Fibroblast of gingiva (primary cell): ENCODE results near the gene EXOC3L2.
A peak's percentile ranks its signal among the peaks of the same experiment; 100 is the strongest.

Experiments
- DNase-seq: peaks from one replicate; pipeline ENCODE4 v3.0.0-alpha.2; 2011; ENCODE audit warnings: low read depth

Gene EXOC3L2

DNA sequence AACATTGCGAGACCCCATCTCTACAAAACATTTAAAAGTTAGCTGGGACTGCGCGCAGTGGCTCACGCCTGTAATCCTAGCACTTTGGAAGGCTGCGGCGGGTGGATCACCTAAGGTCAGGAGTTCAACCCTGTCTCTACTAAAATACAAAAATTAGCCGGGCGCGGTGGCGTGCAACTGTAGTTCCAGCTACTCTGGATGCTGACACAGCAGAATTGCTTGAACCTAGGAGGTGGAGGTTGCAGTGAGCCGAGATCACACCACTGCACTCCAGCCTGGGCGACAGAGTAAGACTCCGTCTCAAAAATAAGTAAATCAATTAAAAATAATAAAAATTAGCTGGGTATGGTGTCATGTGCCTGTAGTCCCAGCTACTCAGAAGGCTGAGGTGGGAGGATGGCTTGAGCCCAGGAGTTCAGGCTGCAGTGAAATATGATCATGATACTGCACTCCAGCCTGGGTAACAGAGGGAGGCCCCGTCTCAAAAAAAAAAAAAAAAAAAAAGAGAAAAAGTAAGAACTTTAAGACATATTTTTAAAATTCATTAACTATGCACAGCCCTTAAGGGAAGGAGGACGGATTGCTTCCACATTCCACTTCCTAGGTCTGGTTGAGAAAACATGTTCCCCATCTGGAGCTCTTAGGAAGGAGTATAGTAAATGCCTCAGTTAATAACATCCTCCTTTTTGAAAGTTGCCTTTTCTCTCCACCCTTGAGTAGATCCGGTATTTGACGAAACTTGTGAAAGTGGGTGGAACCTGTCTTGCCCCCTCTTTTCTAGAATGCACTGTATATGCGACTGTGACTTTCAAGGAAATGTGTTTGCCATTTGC lies 26.1 kb downstream of the EXOC3L2 start:
- DNase-seq: no peak

DNA sequence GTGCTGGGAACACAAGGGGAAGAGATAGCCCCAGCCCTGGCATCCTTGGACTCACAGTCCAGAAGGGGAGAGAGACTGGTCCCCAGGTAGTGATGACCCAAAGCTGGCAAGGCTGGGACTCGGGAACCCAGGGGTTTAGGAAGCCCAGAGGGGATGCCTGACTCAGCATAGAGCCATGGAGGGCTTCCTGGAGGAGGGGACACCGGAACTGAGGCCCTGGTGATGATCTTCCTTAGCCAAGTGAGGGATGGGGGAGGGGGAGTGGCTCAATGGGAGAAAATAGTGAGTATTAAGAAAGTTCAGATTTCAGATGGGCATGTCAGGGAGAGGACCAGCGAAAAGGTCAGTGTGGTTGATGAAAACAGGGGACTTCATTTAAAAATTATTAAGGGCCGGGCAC lies 26.8 kb downstream of the EXOC3L2 start:
- DNase-seq: no peak

DNA sequence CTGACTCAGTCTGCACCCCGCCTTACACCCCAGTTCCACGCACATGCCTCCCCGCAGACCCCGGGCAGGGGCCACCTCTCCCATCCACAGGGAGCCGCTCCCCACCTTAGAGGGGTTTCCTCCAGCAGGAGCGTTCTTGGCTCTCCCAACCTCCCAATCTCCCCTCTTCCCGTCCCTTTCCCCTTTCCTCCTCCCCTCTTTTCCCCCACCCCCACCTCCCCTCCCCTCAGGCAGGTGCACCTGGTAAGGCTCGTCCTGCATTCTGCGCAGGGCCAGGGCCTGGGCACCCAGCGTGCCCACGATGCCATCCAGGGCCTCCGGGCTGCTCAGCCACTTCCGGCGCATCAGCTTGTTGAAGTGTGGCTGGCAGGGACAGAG lies 27.3 kb downstream of the EXOC3L2 start:
- DNase-seq: no peak

DNA sequence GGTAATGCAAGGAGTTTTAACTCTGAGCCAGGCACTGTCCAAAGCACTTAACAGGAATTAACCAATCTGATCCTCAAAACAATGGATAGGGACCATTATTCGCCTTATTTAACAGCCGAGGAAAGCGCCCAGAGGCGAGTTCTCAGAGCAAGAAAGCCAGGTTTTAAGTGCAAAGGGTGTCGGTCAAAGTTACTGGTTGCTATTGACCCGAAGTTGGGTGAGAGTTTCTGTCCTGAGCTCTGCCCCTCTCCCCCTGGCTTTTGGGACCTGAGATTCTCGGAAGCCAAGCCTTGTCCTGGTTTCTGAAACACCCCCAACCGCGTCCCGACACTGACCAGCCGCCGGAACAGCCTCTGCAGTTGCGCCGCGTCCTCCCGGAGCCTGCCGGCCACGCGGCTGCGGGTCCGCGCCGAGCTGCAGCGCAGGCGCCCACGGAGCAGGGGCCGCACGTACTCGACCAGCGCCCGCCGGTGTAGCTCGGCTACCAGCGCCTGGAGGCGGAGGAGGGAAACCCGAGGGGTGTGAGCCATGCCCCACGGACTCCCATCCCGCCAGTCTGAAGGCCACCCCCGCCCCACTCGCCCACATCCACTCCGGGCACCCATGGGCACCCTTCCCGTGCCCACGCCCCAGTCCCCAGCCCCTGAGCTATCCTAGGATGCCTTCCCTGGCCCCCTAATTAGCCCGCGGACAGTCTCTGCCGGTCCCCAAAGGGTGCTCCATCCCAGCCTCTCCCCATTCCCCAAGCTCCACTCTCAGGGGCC lies 27.8 kb downstream of the EXOC3L2 start:
- DNase-seq: no peak

DNA sequence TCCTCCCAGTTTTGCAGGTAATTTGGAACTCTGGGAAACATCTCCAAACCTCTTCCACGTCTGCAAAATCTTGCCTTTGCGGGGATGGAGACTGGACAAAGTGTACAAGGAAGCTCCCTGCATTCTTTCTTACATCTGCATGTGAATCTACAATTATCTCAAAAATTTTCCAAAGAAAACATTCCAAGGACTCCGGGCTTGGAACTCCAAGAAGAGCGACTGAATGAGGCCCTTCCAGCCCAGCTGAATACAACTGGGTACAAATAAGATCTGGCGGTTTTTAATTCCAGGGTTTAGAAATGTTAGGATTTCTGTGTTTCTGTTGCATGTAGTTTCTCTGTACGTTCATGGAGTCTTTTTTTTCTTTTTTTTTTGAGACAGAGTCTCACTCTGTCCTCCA lies 28.5 kb downstream of the EXOC3L2 start:
- DNase-seq: no peak

GRCh38 chr19:45215391-45216191 lies 29.6 kb downstream of the EXOC3L2 start:
- no peak for DNase-seq

- no peak for DNase-seq
These were observed 32.2 kb downstream of the EXOC3L2 start for GRCh38 chr19:45213031-45213430.

DNA sequence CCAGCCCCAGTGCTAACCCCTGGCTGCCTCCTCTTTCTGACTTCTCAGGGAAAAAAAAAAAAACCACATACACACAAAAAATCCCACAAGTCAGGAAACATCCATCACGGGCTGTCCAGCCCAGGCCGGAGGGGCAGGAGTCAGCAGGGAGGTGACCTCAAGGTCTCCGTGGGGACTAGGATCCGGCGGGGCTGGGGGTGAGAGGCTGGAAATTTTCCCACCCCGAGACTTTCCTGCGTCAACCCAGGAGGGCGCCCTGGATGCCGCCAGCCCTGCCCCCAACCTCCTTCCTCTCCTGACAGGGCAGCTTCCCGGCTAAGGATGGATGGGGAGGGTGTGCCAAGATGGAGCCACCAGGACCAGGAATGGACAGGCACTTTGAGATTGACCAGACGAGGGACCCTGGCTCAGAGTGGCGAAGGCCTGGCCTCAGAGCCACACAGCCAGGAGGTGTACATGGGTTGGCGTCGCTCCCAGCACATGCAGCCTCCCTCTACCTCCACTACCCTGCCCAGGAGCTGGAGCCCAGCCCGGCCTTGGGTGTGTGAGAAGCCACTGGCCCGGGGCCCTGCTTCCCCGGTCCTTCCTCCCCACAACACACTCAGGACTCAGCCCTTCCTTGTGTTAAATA lies 33.3 kb downstream of the EXOC3L2 start:
- no peak for DNase-seq

DNA sequence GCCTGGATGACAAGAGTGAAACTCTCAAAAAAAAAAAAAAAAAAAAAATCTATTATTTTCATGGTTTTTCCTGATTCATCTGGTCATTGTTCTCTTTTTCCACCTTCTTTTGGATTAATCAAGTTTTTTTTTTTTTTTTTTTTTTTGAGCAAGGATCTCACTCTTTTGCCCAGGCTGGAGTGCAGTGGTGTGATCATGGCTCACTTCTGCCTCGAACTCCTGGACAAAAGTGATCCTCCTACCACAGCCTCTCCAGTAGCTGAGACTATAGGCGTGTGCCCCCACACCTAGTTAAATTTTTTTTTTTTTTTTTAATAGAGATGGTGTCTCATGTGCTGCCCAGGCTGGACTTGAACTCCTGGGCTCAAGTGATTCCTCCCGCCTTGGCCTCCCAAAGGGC lies 38.9 kb downstream of the EXOC3L2 start:
- no peak for DNase-seq

DNA sequence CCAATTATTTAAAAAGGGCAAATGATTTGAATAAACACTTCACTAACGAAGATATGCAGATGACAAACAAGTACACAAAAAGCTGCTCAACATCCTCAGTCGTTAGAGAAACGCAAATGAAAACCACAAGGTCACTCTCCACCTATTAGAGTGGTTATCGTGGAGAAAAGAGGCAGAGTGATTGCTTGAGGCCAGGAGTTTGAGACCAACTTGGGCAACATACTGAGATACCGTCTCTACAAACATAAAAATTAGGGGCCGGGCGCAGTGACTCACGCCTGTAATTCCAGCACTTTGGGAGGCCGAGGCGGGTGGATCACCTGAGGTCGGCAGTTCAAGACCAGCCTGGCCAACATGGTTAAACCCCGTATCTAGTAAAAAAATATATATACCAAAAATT lies 39.4 kb downstream of the EXOC3L2 start:
- DNase-seq: no peak

GRCh38 chr19:45202637-45203036 lies 42.6 kb downstream of the EXOC3L2 start:
- DNase-seq: no peak

DNA sequence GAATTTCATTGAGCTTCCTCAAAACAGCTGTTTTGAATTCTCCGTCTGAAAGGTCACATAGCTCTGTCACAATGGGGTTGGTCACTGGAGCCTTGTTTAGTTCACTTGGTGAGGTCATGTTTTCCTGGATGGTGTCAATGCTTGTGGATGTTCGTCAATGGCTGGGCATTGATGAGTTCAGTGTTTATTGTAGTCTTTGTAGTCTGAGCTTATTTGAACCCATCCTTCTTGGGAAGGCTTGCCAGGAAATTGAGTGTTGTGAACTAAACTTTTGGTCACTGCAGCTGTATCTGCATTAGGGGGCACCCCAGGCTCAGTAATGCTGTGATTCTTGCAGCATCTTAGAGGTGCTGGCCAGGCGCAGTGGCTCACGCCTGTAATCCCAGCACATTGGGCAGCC lies 44.6 kb downstream of the EXOC3L2 start:
- peak; percentile 82 for DNase-seq

DNA sequence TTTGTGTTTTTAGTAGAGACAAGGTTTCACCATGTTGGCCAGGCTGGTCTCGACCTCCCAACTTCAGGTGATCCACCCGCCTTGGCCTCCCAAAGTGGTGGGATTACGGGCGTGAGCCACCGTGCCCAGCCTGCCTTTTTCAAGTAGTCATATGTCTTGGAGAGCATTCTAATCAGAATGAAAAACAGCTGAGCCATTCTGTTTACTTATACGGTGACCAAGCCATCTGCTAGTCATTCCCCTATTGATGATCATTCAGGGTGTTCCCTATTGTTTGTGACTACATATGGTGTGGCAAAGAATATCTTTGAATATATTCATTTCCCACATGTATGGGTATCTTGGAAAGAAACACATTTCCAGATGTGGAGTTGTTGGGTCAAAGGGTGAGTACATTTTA lies 49.4 kb downstream of the EXOC3L2 start:
- peak; percentile 23 for DNase-seq

DNA sequence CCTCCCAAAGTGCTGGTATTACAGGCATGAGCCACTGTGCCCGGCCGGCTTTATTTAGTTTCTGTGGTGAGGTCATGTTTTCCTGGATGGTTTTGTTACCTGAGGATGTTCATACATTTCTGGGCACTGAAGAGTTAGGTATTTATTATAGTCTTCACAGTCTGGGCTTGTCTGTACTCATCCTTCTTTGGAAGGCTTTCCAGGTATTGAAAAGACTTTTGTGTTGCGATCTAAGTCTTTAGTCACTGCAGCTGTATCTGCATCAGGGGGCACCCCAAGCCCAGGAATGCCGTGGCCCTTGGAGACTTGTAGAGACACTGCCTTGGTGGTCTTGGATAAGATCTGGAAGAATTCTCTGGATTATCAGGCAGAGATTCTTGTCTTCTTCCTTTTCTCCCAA lies 53.8 kb downstream of the EXOC3L2 start:
- no peak for DNase-seq

GRCh38 chr19:45189971-45190370 lies 55.2 kb downstream of the EXOC3L2 start:
- no peak for DNase-seq

- no peak for DNase-seq
These were observed 57.6 kb downstream of the EXOC3L2 start for GRCh38 chr19:45187421-45188100.

DNA sequence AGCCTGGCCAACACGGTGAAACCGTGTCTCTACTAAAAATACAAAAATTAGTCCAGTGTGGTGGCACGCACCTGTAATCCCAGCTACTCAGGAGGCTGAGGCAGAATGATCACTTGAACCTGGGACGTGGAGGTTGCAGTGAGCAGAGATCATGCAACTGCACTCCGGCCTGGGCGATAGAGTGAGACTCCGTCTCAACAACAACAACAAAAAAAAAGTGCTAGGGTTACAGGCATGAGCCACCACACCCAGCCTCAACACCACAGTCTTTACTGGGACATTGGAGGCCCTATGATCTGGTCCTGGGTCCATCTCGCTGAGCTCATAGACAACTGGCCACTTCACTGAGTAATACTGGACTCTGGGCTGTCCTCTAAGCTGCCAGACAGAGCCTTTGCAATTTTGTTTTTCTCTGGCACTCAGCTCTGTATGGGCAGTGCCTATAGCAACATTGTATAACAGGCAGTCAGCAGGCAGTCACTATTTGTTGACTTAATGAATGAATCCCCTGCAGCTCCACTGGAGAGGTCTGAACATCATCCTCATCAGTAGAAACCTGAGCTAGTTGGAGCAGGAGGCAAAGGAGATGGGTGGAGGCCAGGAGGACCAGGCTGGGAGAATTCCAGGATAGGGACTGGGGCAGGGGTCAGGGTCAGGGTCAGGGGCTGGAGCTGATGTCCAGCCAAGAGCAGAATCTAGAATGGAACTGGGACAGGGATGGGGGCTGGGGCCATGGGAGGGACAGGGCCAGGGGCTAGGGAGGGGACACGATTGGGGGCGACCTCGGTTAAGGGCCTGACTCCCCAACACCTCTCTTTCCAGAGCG lies 58.5 kb downstream of the EXOC3L2 start:
- no peak for DNase-seq

GRCh38 chr19:45184115-45184514 lies 61.1 kb downstream of the EXOC3L2 start:
- no peak for DNase-seq

DNA sequence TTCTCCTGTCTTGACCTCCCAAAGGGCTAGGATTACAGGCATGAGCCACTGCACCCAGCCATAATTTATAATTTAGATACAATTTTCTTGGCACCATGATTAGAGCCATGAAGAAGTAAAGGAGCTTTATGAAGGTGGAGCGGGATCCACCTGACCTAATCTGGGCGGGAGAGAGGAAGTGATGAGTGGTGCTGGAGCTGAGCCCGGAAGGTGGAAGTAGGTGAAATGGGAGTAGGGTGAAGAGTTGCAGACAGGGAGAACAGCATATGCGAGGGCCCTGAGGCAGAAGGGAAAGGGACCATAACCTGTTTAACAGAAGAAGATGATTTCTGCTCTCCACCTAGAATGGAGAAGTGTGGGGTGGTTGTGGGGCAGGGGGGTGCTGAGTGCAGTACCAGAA lies 62.4 kb downstream of the EXOC3L2 start:
- no peak for DNase-seq

GRCh38 chr19:45180936-45181335 lies 64.3 kb downstream of the EXOC3L2 start:
- no peak for DNase-seq

DNA sequence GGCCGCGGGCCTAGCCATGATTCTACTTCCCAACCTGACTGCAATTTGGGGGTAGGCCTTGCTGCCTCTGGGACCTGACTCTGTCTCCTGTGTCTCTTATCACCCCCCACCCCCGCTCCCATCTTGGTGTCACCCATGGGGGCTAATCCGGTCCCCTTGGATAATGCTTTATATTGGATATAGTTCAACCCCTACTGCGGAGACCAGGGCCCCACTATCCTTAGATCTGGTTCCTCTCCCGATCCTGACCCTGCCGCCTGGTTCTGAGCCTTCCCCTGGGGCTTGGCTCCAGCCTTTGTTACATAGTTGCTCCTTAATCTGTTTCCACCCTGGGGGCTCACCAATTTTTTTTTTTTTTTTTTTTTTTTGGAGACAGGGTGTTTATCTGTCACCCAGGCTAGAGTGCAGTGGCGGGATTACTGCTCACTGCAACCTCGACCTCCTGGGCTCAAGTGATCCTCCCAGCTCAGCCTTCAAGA lies 65.3 kb downstream of the EXOC3L2 start:
- DNase-seq: no peak
